HCT116 (cell line): Measurements from ENCODE around the gene CLEC16A.

ENCODE experiments used
- CEBPB ChIP-seq: IDR thresholded peaks from 2 replicates; pipeline ENCODE4 v1.6.1; 2012; ENCODE audit warnings: low read depth
- EZH2 ChIP-seq: fragments of 200-600 bp; sonication (generic); IDR thresholded peaks from 2 replicates; pipeline ENCODE4 v1.6.1; 2017; ENCODE audit warnings: antibody characterized with exemption, mixed run types
- EZH2phosphoT487 ChIP-seq: fragments of 200-600 bp; IDR thresholded peaks from 2 replicates; pipeline ENCODE4 v1.6.1; 2018; ENCODE audit warnings: antibody characterized with exemption, borderline replicate concordance
- POLR2A ChIP-seq: IDR thresholded peaks from 2 replicates; pipeline ENCODE4 v1.7.0; 2011; ENCODE audit warnings: borderline replicate concordance; ENCODE audit not compliant: insufficient read depth, insufficient read length; ENCODE audit errors: extremely low read depth
- POLR2AphosphoS5 ChIP-seq: IDR thresholded peaks from 2 replicates; pipeline ENCODE4 v1.6.1; 2011; ENCODE audit warnings: mild to moderate bottlenecking, low read depth, low read length, moderate library complexity
- SP1 ChIP-seq: IDR thresholded peaks from 2 replicates; pipeline ENCODE4 v1.6.1; 2012; ENCODE audit warnings: low read depth
- TF ChIP-seq, protein P1 (sequence below), 3 experiments: fragments of 200-600 bp in 1 of 3; sonication (generic) in 1 of 3; IDR thresholded peaks in 2 of 3; conservative IDR thresholded peaks in 1 of 3; 2 replicates each; pipeline ENCODE4 v1.5.1; 2012 to 2017; ENCODE audit warnings: low read depth in 2 of 3, low read length in 2 of 3, antibody characterized with exemption in 1 of 3, borderline replicate concordance in 1 of 3, control low read depth in 1 of 3, mild to moderate bottlenecking in 1 of 3, mixed read lengths in 1 of 3, mixed run types in 1 of 3, moderate library complexity in 1 of 3; ENCODE audit not compliant: insufficient read depth in 1 of 3
- TF ChIP-seq, protein P2 (sequence below): IDR thresholded peaks from 2 replicates; pipeline ENCODE4 v1.6.1; 2012; ENCODE audit warnings: low read depth

DNA sequence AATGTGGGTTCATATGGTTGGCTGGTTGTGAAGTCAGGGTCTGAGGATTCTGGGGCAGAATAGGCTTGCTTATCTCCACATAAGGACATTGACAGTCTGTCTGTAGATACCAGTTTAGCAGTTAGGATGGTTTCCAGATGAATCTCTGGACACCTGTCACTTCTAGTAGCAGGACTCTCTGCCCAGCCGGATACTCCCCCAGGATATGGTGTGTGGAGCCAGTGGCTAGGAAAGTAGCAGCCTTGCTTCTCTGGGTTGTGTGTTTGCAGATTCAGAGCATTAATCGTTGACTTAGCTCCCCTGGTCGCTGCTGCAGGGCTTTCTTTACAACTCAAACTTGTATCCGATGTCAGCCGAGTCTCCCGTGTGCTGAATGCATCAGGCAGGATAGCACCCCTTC, 45.2 kb downstream of the CLEC16A start:
- TF ChIP-seq, protein P1, sequence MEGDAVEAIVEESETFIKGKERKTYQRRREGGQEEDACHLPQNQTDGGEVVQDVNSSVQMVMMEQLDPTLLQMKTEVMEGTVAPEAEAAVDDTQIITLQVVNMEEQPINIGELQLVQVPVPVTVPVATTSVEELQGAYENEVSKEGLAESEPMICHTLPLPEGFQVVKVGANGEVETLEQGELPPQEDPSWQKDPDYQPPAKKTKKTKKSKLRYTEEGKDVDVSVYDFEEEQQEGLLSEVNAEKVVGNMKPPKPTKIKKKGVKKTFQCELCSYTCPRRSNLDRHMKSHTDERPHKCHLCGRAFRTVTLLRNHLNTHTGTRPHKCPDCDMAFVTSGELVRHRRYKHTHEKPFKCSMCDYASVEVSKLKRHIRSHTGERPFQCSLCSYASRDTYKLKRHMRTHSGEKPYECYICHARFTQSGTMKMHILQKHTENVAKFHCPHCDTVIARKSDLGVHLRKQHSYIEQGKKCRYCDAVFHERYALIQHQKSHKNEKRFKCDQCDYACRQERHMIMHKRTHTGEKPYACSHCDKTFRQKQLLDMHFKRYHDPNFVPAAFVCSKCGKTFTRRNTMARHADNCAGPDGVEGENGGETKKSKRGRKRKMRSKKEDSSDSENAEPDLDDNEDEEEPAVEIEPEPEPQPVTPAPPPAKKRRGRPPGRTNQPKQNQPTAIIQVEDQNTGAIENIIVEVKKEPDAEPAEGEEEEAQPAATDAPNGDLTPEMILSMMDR (IDR thresholded peaks at IDR 0.05 in 2 of 3, conservative IDR thresholded peaks at IDR 0.05 in 1 of 3; ENCODE audit: borderline replicate concordance in 1 of 3, insufficient read depth in 1 of 3, low read depth in 2 of 3, low read length in 2 of 3) = no peak
- TF ChIP-seq EZH2 (no peak), SP1 (no peak), EZH2phosphoT487 (no peak), POLR2A (no peak), POLR2AphosphoS5 (no peak), CEBPB (no peak)
- TF ChIP-seq, protein P2, sequence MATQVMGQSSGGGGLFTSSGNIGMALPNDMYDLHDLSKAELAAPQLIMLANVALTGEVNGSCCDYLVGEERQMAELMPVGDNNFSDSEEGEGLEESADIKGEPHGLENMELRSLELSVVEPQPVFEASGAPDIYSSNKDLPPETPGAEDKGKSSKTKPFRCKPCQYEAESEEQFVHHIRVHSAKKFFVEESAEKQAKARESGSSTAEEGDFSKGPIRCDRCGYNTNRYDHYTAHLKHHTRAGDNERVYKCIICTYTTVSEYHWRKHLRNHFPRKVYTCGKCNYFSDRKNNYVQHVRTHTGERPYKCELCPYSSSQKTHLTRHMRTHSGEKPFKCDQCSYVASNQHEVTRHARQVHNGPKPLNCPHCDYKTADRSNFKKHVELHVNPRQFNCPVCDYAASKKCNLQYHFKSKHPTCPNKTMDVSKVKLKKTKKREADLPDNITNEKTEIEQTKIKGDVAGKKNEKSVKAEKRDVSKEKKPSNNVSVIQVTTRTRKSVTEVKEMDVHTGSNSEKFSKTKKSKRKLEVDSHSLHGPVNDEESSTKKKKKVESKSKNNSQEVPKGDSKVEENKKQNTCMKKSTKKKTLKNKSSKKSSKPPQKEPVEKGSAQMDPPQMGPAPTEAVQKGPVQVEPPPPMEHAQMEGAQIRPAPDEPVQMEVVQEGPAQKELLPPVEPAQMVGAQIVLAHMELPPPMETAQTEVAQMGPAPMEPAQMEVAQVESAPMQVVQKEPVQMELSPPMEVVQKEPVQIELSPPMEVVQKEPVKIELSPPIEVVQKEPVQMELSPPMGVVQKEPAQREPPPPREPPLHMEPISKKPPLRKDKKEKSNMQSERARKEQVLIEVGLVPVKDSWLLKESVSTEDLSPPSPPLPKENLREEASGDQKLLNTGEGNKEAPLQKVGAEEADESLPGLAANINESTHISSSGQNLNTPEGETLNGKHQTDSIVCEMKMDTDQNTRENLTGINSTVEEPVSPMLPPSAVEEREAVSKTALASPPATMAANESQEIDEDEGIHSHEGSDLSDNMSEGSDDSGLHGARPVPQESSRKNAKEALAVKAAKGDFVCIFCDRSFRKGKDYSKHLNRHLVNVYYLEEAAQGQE = no peak
